ENCODE results near the gene ITGB5.

The ITGB5 gene

GRCh38 chr3:124763206-124763605, 124.0 kb downstream of the ITGB5 start:
- no peak overlapping the region for H3K4me3 ChIP-seq (ENCODE audit: low read depth, low read length)
- TF ChIP-seq, protein P1, sequence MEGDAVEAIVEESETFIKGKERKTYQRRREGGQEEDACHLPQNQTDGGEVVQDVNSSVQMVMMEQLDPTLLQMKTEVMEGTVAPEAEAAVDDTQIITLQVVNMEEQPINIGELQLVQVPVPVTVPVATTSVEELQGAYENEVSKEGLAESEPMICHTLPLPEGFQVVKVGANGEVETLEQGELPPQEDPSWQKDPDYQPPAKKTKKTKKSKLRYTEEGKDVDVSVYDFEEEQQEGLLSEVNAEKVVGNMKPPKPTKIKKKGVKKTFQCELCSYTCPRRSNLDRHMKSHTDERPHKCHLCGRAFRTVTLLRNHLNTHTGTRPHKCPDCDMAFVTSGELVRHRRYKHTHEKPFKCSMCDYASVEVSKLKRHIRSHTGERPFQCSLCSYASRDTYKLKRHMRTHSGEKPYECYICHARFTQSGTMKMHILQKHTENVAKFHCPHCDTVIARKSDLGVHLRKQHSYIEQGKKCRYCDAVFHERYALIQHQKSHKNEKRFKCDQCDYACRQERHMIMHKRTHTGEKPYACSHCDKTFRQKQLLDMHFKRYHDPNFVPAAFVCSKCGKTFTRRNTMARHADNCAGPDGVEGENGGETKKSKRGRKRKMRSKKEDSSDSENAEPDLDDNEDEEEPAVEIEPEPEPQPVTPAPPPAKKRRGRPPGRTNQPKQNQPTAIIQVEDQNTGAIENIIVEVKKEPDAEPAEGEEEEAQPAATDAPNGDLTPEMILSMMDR (IDR thresholded peaks at IDR 0.05; ENCODE audit: low read depth, low read length, missing control alignments) = no peak
- DNase-seq (ENCODE audit: low read depth) = no peak

GRCh38 chr3:124762661-124763011, 124.5 kb downstream of the ITGB5 start:
- DNase-seq (ENCODE audit: low read depth) = no peak
- no peak overlapping the region for H3K4me3 ChIP-seq (ENCODE audit: low read depth, low read length)
- TF ChIP-seq, protein P1 (IDR thresholded peaks at IDR 0.05; ENCODE audit: low read depth, low read length, missing control alignments) = no peak

- TF ChIP-seq, protein P1 (IDR thresholded peaks at IDR 0.05; ENCODE audit: low read depth, low read length, missing control alignments) = no peak
- DNase-seq (ENCODE audit: low read depth) = no peak
- no peak overlapping the region for H3K4me3 ChIP-seq (ENCODE audit: low read depth, low read length)
Measured at GRCh38 chr3:124761935-124762660, 125.1 kb downstream of the ITGB5 start.

GRCh38 chr3:124761250-124761796, 125.8 kb downstream of the ITGB5 start:
- TF ChIP-seq, protein P1 (IDR thresholded peaks at IDR 0.05; ENCODE audit: low read depth, low read length, missing control alignments) = peak; percentile 97
- DNase-seq (ENCODE audit: low read depth) = peak; percentile 40
- H3K4me3 ChIP-seq (ENCODE audit: low read depth, low read length) = no peak overlapping the region

DNA sequence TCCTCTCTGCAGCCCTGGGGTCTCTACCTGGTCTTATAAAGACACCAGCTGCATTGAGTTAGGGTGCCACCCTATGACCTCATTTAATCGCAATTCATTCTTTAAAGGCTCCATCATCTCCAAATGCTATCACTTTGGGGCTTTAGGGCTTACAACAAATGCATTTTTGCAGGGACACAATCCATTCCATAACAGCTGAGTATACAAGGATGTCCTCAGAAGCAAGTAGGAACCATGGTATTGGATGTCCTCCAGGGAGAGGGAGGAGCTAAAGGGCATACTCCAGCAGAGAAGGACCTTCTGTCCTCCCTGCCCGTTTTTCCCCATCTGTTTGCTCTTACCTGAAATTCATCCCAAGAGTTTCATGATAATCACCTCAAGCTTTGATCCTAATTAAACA, 126.6 kb downstream of the ITGB5 start:
- H3K4me3 ChIP-seq (ENCODE audit: low read depth, low read length) = no peak overlapping the region
- TF ChIP-seq, protein P1 (IDR thresholded peaks at IDR 0.05; ENCODE audit: low read depth, low read length, missing control alignments) = no peak
- DNase-seq (ENCODE audit: low read depth) = no peak

- TF ChIP-seq, protein P1 (IDR thresholded peaks at IDR 0.05; ENCODE audit: low read depth, low read length, missing control alignments) = no peak
- no peak overlapping the region for H3K4me3 ChIP-seq (ENCODE audit: low read depth, low read length)
- DNase-seq (ENCODE audit: low read depth) = no peak
Measured at GRCh38 chr3:124759666-124760401, 127.3 kb downstream of the ITGB5 start.
